Testis (tissue), 2 donors: ENCODE data around the gene MEF2C.

Experiments used
- CTCF ChIP-seq, 3 experiments: fragments of 450-650 bp in 2 of 3; fragments of 200-600 bp in 1 of 3; sonication (generic) in 1 of 3; IDR thresholded peaks; one replicate each; pipeline ENCODE4 v1.5.1; 2016 to 2019; ENCODE audit warnings: antibody characterized with exemption in 3 of 3, mild to moderate bottlenecking in 2 of 3, moderate library complexity in 1 of 3
- POLR2A ChIP-seq: fragments of 450-650 bp; IDR thresholded peaks from one replicate; pipeline ENCODE4 v1.6.1; 2017; ENCODE audit warnings: antibody characterized with exemption, mild to moderate bottlenecking, moderate library complexity

- TF ChIP-seq CTCF (IDR thresholded peaks at IDR 0.05): no peak
- no peak for TF ChIP-seq POLR2A
Observed at GRCh38 chr5:88887342-88887741, 4.4 kb upstream of the MEF2C start.
